ENCODE measurements around the gene TRPM2.

Gene TRPM2

GRCh38 chr21:44483288-44484237 lies 130.1 kb downstream of the TRPM2 start:
- no peak overlapping the region for H3K4me3 ChIP-seq (ENCODE audit: low read depth, low read length)
- DNase-seq (ENCODE audit: low read depth) = no peak
- TF ChIP-seq, protein P1, sequence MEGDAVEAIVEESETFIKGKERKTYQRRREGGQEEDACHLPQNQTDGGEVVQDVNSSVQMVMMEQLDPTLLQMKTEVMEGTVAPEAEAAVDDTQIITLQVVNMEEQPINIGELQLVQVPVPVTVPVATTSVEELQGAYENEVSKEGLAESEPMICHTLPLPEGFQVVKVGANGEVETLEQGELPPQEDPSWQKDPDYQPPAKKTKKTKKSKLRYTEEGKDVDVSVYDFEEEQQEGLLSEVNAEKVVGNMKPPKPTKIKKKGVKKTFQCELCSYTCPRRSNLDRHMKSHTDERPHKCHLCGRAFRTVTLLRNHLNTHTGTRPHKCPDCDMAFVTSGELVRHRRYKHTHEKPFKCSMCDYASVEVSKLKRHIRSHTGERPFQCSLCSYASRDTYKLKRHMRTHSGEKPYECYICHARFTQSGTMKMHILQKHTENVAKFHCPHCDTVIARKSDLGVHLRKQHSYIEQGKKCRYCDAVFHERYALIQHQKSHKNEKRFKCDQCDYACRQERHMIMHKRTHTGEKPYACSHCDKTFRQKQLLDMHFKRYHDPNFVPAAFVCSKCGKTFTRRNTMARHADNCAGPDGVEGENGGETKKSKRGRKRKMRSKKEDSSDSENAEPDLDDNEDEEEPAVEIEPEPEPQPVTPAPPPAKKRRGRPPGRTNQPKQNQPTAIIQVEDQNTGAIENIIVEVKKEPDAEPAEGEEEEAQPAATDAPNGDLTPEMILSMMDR (IDR thresholded peaks at IDR 0.05; ENCODE audit: low read depth, low read length, missing control alignments) = no peak

DNA sequence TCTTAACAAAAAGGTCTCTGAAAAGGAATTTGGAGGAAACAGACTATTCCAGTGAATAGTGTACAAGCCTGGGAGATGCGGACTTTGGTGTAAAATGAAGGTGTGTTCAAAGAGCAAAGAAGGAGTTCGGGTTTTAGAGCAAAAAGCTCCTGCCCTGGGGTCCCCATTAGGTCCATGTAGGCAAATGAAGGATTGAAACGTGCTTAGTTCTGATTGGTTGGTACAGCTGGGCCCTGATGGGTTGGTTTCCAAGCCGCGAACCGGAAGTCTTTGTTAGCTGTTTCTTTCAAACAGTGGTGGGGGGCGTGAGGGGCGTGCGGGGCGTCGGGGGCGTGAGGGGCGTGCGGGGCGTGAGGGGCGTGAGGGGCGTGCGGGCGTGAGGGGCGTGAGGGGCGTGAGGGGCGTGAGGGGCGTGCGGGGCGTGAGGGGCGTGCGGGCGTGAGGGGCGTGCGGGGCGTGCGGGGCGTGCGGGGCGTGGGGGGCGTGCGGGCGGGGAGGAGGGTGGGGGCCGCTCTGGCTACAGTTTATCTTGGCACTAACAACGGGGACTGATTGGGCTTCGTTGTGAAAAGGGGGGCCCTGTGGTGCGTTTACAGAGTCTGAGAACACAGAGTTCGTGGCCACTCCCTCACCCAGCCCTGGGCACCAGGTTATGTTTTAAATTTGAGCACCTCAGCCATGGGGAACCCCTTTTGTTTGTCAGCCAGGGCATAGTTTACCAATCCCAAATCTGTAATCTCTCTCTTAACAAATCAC lies 131.3 kb downstream of the TRPM2 start:
- DNase-seq (ENCODE audit: low read depth) = no peak
- TF ChIP-seq, protein P1 (IDR thresholded peaks at IDR 0.05; ENCODE audit: low read depth, low read length, missing control alignments) = no peak
- H3K4me3 ChIP-seq (ENCODE audit: low read depth, low read length) = no peak overlapping the region

- TF ChIP-seq, protein P1 (IDR thresholded peaks at IDR 0.05; ENCODE audit: low read depth, low read length, missing control alignments) = no peak
- no peak overlapping the region for H3K4me3 ChIP-seq (ENCODE audit: low read depth, low read length)
- DNase-seq (ENCODE audit: low read depth) = no peak
Measured at GRCh38 chr21:44485254-44485793, 131.9 kb downstream of the TRPM2 start.

GRCh38 chr21:44485796-44486195 lies 132.4 kb downstream of the TRPM2 start:
- TF ChIP-seq, protein P1 (IDR thresholded peaks at IDR 0.05; ENCODE audit: low read depth, low read length, missing control alignments) = no peak
- no peak overlapping the region for H3K4me3 ChIP-seq (ENCODE audit: low read depth, low read length)

DNA sequence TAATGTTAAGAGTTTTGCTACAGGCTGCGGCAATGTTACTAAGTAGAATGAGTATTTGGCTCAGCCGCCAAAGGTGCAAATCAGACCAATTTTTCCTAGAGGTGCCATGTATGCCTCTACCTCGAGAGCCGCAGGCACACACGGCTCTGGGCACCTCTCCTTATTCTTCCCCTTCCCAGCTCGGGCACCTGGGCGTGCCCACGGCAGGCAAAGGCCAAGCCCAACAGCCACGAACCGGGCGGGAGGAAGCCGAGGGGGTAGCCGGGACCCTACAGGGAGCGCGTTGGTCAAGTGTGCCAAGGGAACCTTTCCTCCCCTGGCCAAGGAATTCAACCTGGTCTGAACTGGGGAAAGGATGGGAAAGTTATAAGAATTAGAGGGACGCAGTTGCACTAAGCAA lies 132.9 kb downstream of the TRPM2 start:
- no peak for DNase-seq (ENCODE audit: low read depth)
- TF ChIP-seq, protein P1 (IDR thresholded peaks at IDR 0.05; ENCODE audit: low read depth, low read length, missing control alignments) = no peak
- H3K4me3 ChIP-seq (ENCODE audit: low read depth, low read length) = no peak overlapping the region

More at GRCh38 chr21:44485796-44486195, 132.4 kb downstream of the TRPM2 start:
- DNase-seq (ENCODE audit: low read depth) = no peak

DNA sequence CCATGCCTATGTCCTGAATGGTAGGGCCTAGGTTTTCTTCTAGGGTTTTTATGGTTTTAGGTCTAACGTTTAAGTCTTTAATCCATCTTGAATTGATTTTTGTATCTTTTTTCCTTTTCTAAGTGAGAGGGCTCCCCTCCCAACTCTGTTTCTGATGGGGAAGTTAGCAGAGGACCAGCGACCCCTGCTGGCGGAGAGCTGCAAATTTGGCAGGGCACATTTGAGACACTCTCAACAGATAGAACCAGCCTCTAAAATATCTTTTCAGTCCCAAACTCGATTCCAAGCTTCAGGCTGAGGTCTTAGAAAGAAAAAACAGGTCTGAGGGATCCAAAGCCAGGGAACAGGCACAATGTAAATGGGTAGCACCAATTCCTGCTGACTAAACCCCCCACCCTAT lies 134.4 kb downstream of the TRPM2 start:
- DNase-seq (ENCODE audit: low read depth) = no peak
- TF ChIP-seq, protein P1 (IDR thresholded peaks at IDR 0.05; ENCODE audit: low read depth, low read length, missing control alignments) = peak; percentile 60
- no peak overlapping the region for H3K4me3 ChIP-seq (ENCODE audit: low read depth, low read length)
